Endodermal cell (in vitro differentiated cells): Measurements from ENCODE around the gene TIMM23. TPM values are rescaled to one million over a fixed set of nuclear protein-coding genes. Genes with fewer than 3 reads are reported as not detected.

Experiments
- DNase-seq: peaks from one replicate; pipeline ENCODE4 v3.0.0-alpha.2; 2017
- H3K27ac ChIP-seq: 2 replicates; pipeline ENCODE4 v1.5.1; 2013; ENCODE audit warnings: mild to moderate bottlenecking, low read depth, low read length, moderate library complexity
- H3K27me3 ChIP-seq: 2 replicates; pipeline ENCODE4 v1.6.1; 2013; ENCODE audit warnings: mild to moderate bottlenecking, low read length, moderate library complexity; ENCODE audit not compliant: insufficient read depth, control insufficient read depth, poor library complexity, severe bottlenecking
- H3K36me3 ChIP-seq: 2 replicates; pipeline ENCODE4 v1.7.0; 2013; ENCODE audit warnings: mild to moderate bottlenecking, low read length, moderate library complexity; ENCODE audit not compliant: control insufficient read depth, insufficient read depth
- H3K4me1 ChIP-seq: one replicate; pipeline ENCODE4 v1.7.0; 2013; ENCODE audit warnings: low read length; ENCODE audit not compliant: control insufficient read depth, insufficient read depth
- H3K4me3 ChIP-seq: 2 replicates; pipeline ENCODE4 v1.5.1; 2013; ENCODE audit warnings: mild to moderate bottlenecking, low read length, moderate library complexity
- H3K9ac ChIP-seq: 2 replicates; pipeline ENCODE4 v1.6.1; 2013; ENCODE audit warnings: mild to moderate bottlenecking, low read length, moderate library complexity; ENCODE audit not compliant: poor library complexity, severe bottlenecking; ENCODE audit errors: extremely low read depth
- H3K9me3 ChIP-seq: 2 replicates; pipeline ENCODE4 v1.6.1; 2013; ENCODE audit warnings: mild to moderate bottlenecking, low read length, moderate library complexity; ENCODE audit not compliant: control insufficient read depth
- H3K27ac Mint-ChIP-seq: 2 replicates; pipeline ENCODE4 v1.8.0; 2020; ENCODE audit warnings: mixed read lengths
- H3K27me3 Mint-ChIP-seq: 2 replicates; pipeline ENCODE4 v1.8.0; 2021; ENCODE audit warnings: mild to moderate bottlenecking, mixed read lengths; ENCODE audit not compliant: insufficient read depth
- H3K36me3 Mint-ChIP-seq: 2 replicates; pipeline ENCODE4 v1.8.0; 2020; ENCODE audit warnings: low read depth, mixed read lengths
- H3K4me1 Mint-ChIP-seq: 2 replicates; pipeline ENCODE4 v1.8.0; 2020; ENCODE audit warnings: mixed read lengths
- H3K4me3 Mint-ChIP-seq: 2 replicates; pipeline ENCODE4 v1.8.0; 2020; ENCODE audit warnings: mild to moderate bottlenecking, moderate library complexity, mixed read lengths
- H3K9me3 Mint-ChIP-seq: 2 replicates; pipeline ENCODE4 v1.8.0; 2020; ENCODE audit warnings: mild to moderate bottlenecking, mixed read lengths
- CTCF ChIP-seq: fragments of 200-600 bp; sonication (generic); conservative IDR thresholded peaks from 2 replicates; pipeline ENCODE4 v1.5.0; 2021; ENCODE audit warnings: antibody characterized with exemption, mild to moderate bottlenecking
- WGBS, 2 experiments: methylation state at CpG; one replicate each; pipeline versions ENCODE4 v1.1.5 to v1.1.7; 2013; ENCODE audit warnings: missing lambda C conversion rate in 2 of 2, mixed read lengths in 1 of 2; ENCODE audit not compliant: insufficient coverage in 1 of 2, insufficient read length in 1 of 2; 5-methylcytosine and 5-hydroxymethylcytosine counted together
- total RNA-seq, 2 donors: library from RNA; stranded (reverse); fragmentation: NEBNext Ultra II Directional in 1 of 2; extraction: Animal tissue kit (Norgen Biotek cat#: 25700) in 1 of 2; gene quantifications; 2 replicates in 1 of 2; 3 replicates in 1 of 2; pipeline ENCODE4 v1.2.1, GENCODE V29; 2021

Gene TIMM23
- total RNA-seq, 2 donors from 2014 or later: 86.3 to 88.5 TPM

GRCh38 chr10:46016190-46016589, 43.9 kb downstream of the TIMM23 start:
- Mint-ChIP-seq H3K27ac (no peak overlapping the region), H3K27me3 (no peaks in the 10 kb centered on the region), H3K36me3 (peaks cover 66% of the 10 kb centered on the region), H3K4me1 (peaks cover 27% of the 10 kb centered on the region), H3K9me3 (no peaks in the 10 kb centered on the region), H3K4me3 (no peak overlapping the region)
- TF ChIP-seq CTCF: no peak
- Histone ChIP-seq H3K4me1 (peaks cover 12% of the 10 kb centered on the region), H3K9me3 (no peaks in the 10 kb centered on the region), H3K4me3 (no peak overlapping the region), H3K36me3 (peaks cover 79% of the 10 kb centered on the region), H3K27ac (no peak overlapping the region), H3K9ac (no peak overlapping the region), H3K27me3 (no peaks in the 10 kb centered on the region)
- WGBS, 2 experiments: 92 to 98% methylated on average over 5 of the region's 5 CpGs
- no peak for DNase-seq

DNA sequence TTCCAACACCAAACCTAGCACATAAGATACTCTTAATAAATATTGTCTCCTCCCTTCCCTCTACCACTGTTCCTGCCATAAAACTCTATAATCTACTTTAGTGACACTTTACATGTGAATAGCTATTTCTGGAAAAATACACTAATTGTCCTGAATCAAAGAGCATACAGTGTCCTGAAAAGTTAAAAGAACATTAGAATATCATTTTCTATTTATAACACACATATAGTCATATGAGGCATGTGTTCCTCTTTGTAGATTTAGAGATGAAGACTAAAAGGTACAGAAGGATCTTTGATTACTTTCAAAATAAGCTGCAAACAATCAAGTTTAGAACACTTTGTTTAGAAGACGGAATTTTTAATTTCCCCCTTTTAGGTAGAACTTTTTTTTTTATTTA, 44.5 kb downstream of the TIMM23 start:
- WGBS, 2 experiments: 100% methylated on average over 1 of the region's 1 CpG
- Histone ChIP-seq H3K9ac (no peak overlapping the region), H3K27me3 (no peaks in the 10 kb centered on the region), H3K9me3 (no peaks in the 10 kb centered on the region), H3K36me3 (peaks cover 74% of the 10 kb centered on the region), H3K27ac (no peak overlapping the region), H3K4me1 (peaks cover 12% of the 10 kb centered on the region), H3K4me3 (no peak overlapping the region)
- H3K4me1 Mint-ChIP-seq: peaks cover 31% of the 10 kb centered on the region
- no peak overlapping the region for H3K4me3 Mint-ChIP-seq
- no peak for TF ChIP-seq CTCF
- DNase-seq: no peak
- peaks cover 66% of the 10 kb centered on the region for H3K36me3 Mint-ChIP-seq
- H3K27ac Mint-ChIP-seq: no peak overlapping the region
- H3K27me3 Mint-ChIP-seq: no peaks in the 10 kb centered on the region
- H3K9me3 Mint-ChIP-seq: no peaks in the 10 kb centered on the region

- H3K4me1 ChIP-seq: peaks cover 12% of the 10 kb centered on the region
- peaks cover 63% of the 10 kb centered on the region for H3K36me3 Mint-ChIP-seq
- peaks cover 35% of the 10 kb centered on the region for H3K4me1 Mint-ChIP-seq
- H3K9ac ChIP-seq: no peak overlapping the region
- H3K9me3 Mint-ChIP-seq: no peaks in the 10 kb centered on the region
- peaks cover 68% of the 10 kb centered on the region for H3K36me3 ChIP-seq
- no peaks in the 10 kb centered on the region for H3K27me3 Mint-ChIP-seq
- no peak overlapping the region for H3K27ac Mint-ChIP-seq
- 95 to 100% methylated on average over 2 of the region's 2 CpGs for WGBS, 2 experiments
- no peaks in the 10 kb centered on the region for H3K27me3 ChIP-seq
- no peak overlapping the region for H3K4me3 ChIP-seq
- no peak for DNase-seq
- H3K27ac ChIP-seq: no peak overlapping the region
- no peak for TF ChIP-seq CTCF
- H3K9me3 ChIP-seq: no peaks in the 10 kb centered on the region
- no peak overlapping the region for H3K4me3 Mint-ChIP-seq
Observed at GRCh38 chr10:46017733-46018132, 45.4 kb downstream of the TIMM23 start.
